Small intestine (tissue), 7 donors: Measurements from ENCODE around the gene ELF1. TPM values are rescaled to one million over a fixed set of nuclear protein-coding genes. Genes with fewer than 3 reads are reported as not detected.
"Not testable (repeated sequence)": the region's sequence is repeated elsewhere in the genome, so short reads cannot be mapped to it uniquely, and the experiment has no call there.

Experiments used
- DNase-seq, 2 donors: peaks; one replicate each; pipeline versions ENCODE4 v3.0.0 to v3.0.0-alpha.2; 2013
- FAIRE-seq: peaks from 2 replicates; lab custom pipeline; 2012; peaks lifted over from hg19 to GRCh38; lab: Jason Lieb, UNC
- H3K27ac ChIP-seq, 3 donors: one replicate each; pipeline ENCODE4 v1.5.1; 2013; ENCODE audit warnings: low read length in 2 of 3, mild to moderate bottlenecking in 2 of 3, control low read depth in 1 of 3, inconsistent platforms in 1 of 3, low read depth in 1 of 3, moderate library complexity in 1 of 3
- H3K27me3 ChIP-seq, 3 donors: one replicate each; pipeline ENCODE4 v1.6.1; 2013; ENCODE audit warnings: low read length in 3 of 3, inconsistent platforms in 1 of 3; ENCODE audit not compliant: control insufficient read depth in 3 of 3, insufficient read depth in 3 of 3
- H3K36me3 ChIP-seq, 3 donors: one replicate each; pipeline ENCODE4 v1.6.1; 2013; ENCODE audit warnings: low read length in 3 of 3, inconsistent platforms in 1 of 3, low read depth in 1 of 3, mild to moderate bottlenecking in 1 of 3, moderate library complexity in 1 of 3; ENCODE audit not compliant: control insufficient read depth in 3 of 3, insufficient read depth in 2 of 3
- H3K4me1 ChIP-seq, 3 donors: one replicate each; pipeline ENCODE4 v1.6.1; 2013; ENCODE audit warnings: low read length in 2 of 3, inconsistent platforms in 1 of 3, low read depth in 1 of 3, mild to moderate bottlenecking in 1 of 3, moderate library complexity in 1 of 3; ENCODE audit not compliant: control insufficient read depth in 3 of 3, insufficient read depth in 2 of 3
- H3K4me3 ChIP-seq, 3 donors: one replicate each; pipeline ENCODE4 v1.5.1; 2013; ENCODE audit warnings: low read length in 3 of 3, control low read depth in 1 of 3, inconsistent platforms in 1 of 3, low read depth in 1 of 3, mild to moderate bottlenecking in 1 of 3, moderate library complexity in 1 of 3
- H3K9me3 ChIP-seq, 2 donors: one replicate each; pipeline ENCODE4 v1.6.1; 2013; ENCODE audit warnings: low read depth in 1 of 2, low read length in 1 of 2; ENCODE audit not compliant: control insufficient read depth in 2 of 2, insufficient read depth in 1 of 2
- WGBS, 3 donors: extraction: QIAGEN DNeasy Blood & Tissue Kit; methylation state at CpG; one replicate each; pipeline ENCODE4 v1.1.7; 2013; 5-methylcytosine and 5-hydroxymethylcytosine counted together
- polyA plus RNA-seq, 4 donors: library from polyadenylated mRNA; stranded (reverse) in 3 of 4; unstranded in 1 of 4; fragments of 200-250 nt in 3 of 4; fragments of 120-200 nt in 1 of 4; gene quantifications; one replicate each; pipeline versions ENCODE4 v1.2.1 to v1.2.3, GENCODE V29; 2013
- donor health status: healthy with polysubstance abuse.
- donor health status: control.
- donor health status: control.
- donor health status: Bipolar disorder and iron deficiency.
- donor health status: healthy.

The ELF1 gene
- polyA plus RNA-seq, 4 donors = 34.3 to 91.3 (median 39.4) TPM

DNA sequence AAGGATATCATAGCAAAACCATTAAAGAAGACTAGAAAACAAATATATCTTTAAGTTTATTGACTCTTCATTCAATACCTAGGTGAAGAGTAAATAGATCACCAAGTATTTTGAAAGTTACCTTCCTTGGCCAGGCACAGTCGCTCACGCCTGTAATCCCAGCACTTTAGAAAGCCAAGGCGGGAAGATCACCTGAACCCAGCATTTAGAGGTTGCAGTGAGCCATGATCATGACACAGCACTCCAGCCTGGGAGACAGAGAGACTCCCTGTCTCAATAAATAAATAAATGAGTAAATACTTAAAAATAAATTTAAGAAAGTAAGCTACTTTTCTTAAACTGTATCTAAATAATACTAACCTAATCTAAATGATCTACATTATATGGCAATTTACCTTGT is 33.3 kb upstream of the ELF1 start:
- Histone ChIP-seq H3K4me1 (peaks cover 2 to 27% (median 18%) of the 10 kb centered on the region in 3 donors), H3K27me3 (no peaks in the 10 kb centered on the region), H3K27ac (no peak overlapping the region), H3K36me3 (peaks cover 0 to 14% (median 2%) of the 10 kb centered on the region in 3 donors), H3K4me3 (no peak overlapping the region), H3K9me3 (peaks cover 0 to 15% of the 10 kb centered on the region in 2 donors)
- WGBS, 3 donors = 80 to 93% (median 91%) methylated on average over 3 of the region's 3 CpGs
- no peak for DNase-seq
- no peak for FAIRE-seq

GRCh38 chr13:41049480-41050440 is 30.6 kb upstream of the ELF1 start:
- Histone ChIP-seq H3K9me3 (peaks cover 0 to 20% of the 10 kb centered on the region in 2 donors), H3K4me1 (peaks cover 0 to 6% (median 3%) of the 10 kb centered on the region in 3 donors), H3K27ac (no peak overlapping the region), H3K27me3 (no peaks in the 10 kb centered on the region), H3K4me3 (no peak overlapping the region), H3K36me3 (peaks cover 0 to 16% (median 2%) of the 10 kb centered on the region in 3 donors)
- WGBS, 3 donors = 86 to 95% (median 92%) methylated on average over 4 of the region's 4 CpGs
- DNase-seq = no peak
- FAIRE-seq = no peak

GRCh38 chr13:41048640-41049039 is 29.5 kb upstream of the ELF1 start:
- no peak for FAIRE-seq
- Histone ChIP-seq H3K4me1 (peaks cover 0 to under 1% (median 0%) of the 10 kb centered on the region in 3 donors), H3K27me3 (no peaks in the 10 kb centered on the region), H3K9me3 (peaks cover 0 to 20% of the 10 kb centered on the region in 2 donors), H3K36me3 (peaks cover 0 to 16% (median 2%) of the 10 kb centered on the region in 3 donors), H3K4me3 (no peak overlapping the region), H3K27ac (no peak overlapping the region)
- 96 to 99% (median 97%) methylated on average over 5 of the region's 5 CpGs for whole genome bisulfite sequencing, 3 donors
- no peak for DNase-seq

DNA sequence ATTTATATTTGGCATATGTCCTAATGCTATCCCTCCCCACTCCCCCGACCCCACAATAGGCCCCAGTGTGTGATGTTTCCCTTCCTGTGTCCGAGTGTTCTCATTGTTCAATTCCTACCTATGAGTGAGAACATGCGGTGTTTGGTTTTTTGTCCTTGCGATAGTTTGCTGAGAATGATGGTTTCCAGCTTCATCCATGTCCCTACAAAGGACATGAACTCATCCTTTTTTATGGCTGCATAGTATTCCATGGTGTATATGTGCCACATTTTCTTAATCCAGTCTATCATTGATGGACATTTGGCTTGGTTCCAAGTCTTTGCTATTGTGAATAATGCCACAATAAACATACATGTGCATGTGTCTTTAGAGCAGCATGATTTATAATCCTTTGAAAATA is 23.3 kb upstream of the ELF1 start:
- not testable (repeated sequence) for H3K36me3 ChIP-seq, DNase-seq, FAIRE-seq, H3K27me3 ChIP-seq, H3K27ac ChIP-seq, H3K4me1 ChIP-seq, H3K4me3 ChIP-seq
- H3K9me3 ChIP-seq = peaks cover 0 to 16% of the 10 kb centered on the region in 2 donors
- 87 to 100% (median 96%) methylated on average over 2 to 3 of the region's 4 CpGs for WGBS, 3 donors

- FAIRE-seq = no peak
- peaks cover 0 to 5% (median 0%) of the 10 kb centered on the region in 3 donors for H3K36me3 ChIP-seq
Observed at GRCh38 chr13:41040584-41041334, 21.6 kb upstream of the ELF1 start.

GRCh38 chr13:41039746-41040145 is 20.6 kb upstream of the ELF1 start:
- H3K27me3 ChIP-seq = no peaks in the 10 kb centered on the region

More at GRCh38 chr13:41040584-41041334, 21.6 kb upstream of the ELF1 start:
- no peak overlapping the region for H3K4me3 ChIP-seq
- no peak overlapping the region for H3K27ac ChIP-seq
- no peaks in the 10 kb centered on the region for H3K4me1 ChIP-seq
- H3K9me3 ChIP-seq = peaks cover 0 to 11% of the 10 kb centered on the region in 2 donors
- DNase-seq = no peak
- 82 to 90% (median 85%) methylated on average over 9 of the region's 9 CpGs for WGBS, 3 donors
- no peaks in the 10 kb centered on the region for H3K27me3 ChIP-seq

DNA sequence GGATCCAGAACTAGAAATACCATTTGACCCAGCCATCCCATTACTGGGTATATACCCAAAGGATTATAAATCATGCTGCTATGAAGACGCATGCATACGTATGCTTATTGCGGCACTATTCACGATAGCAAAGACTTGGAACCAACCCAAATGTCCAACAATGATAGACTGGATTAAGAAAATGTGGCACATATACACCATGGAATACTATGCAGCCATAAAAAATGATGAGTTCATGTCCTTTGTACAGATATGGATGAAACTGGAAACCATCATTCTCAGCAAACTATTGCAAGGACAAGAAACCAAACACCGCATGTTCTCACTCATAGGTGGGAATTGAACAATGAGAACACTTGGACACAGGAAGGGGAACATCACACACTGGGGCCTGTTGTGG is 17.4 kb upstream of the ELF1 start:
- not testable (repeated sequence) for DNase-seq, FAIRE-seq
- WGBS, 3 donors = 92 to 93% (median 93%) methylated on average over 5 of the region's 5 CpGs

More at GRCh38 chr13:41039746-41040145, 20.6 kb upstream of the ELF1 start:
- Histone ChIP-seq H3K27ac (no peak overlapping the region), H3K9me3 (peaks cover 0 to 11% of the 10 kb centered on the region in 2 donors), H3K36me3 (peaks cover 0 to 5% (median 0%) of the 10 kb centered on the region in 3 donors), H3K4me3 (no peak overlapping the region), H3K4me1 (peaks cover 0 to 3% (median 0%) of the 10 kb centered on the region in 3 donors)
- DNase-seq = no peak
- no peak for FAIRE-seq

GRCh38 chr13:41034881-41035280 is 15.8 kb upstream of the ELF1 start:
- FAIRE-seq = no peak
- peaks cover 0 to 3% (median 0%) of the 10 kb centered on the region in 3 donors for H3K4me1 ChIP-seq
- H3K9me3 ChIP-seq = no peaks in the 10 kb centered on the region
- no peaks in the 10 kb centered on the region for H3K27me3 ChIP-seq
- WGBS, 3 donors = 86 to 88% (median 88%) methylated on average over 5 of the region's 5 CpGs
- no peak for DNase-seq
- H3K36me3 ChIP-seq = peaks cover 0 to 5% (median 0%) of the 10 kb centered on the region in 3 donors
- peak overlapping the region in 1 of 3 donors; percentile 11 for H3K27ac ChIP-seq
- no peak overlapping the region for H3K4me3 ChIP-seq

More for the DNA sequence above, 17.4 kb upstream of the ELF1 start:
- not testable (repeated sequence) for H3K4me3 ChIP-seq, H3K4me1 ChIP-seq, H3K36me3 ChIP-seq, H3K27me3 ChIP-seq, H3K27ac ChIP-seq
- H3K9me3 ChIP-seq = peaks cover 0 to 11% of the 10 kb centered on the region in 2 donors
